HG02588 (cell line): ENCODE results near the gene EPS8L3.
"Not testable (repeated sequence)": the region's sequence is repeated elsewhere in the genome, so short reads cannot be mapped to it uniquely, and the experiment has no call there.

ENCODE experiments used
- ATAC-seq: cut with Tn5 transposase; IDR thresholded peaks from one replicate; pipeline ENCODE4 v1.9.1; 2021; ENCODE audit warnings: mild to moderate bottlenecking, moderate library complexity; ENCODE audit not compliant: unreplicated experiment

EPS8L3 gene

GRCh38 chr1:109714661-109715372 lies 48.9 kb downstream of the EPS8L3 start:
- ATAC-seq, result no peak

GRCh38 chr1:109713636-109714035 lies 50.1 kb downstream of the EPS8L3 start:
- no peak for ATAC-seq

- ATAC-seq, result no peak
Measured at GRCh38 chr1:109712321-109712864, 51.3 kb downstream of the EPS8L3 start.

- not testable (repeated sequence) for ATAC-seq
Measured at GRCh38 chr1:109711593-109712320, 52.0 kb downstream of the EPS8L3 start, which contains the start of gene GSTM5. Gene GSTM5, plus strand, starts transcription at chr1:109712251. Its CDS starts 62 bp downstream, at chr1:109712313.

GRCh38 chr1:109709822-109710221 lies 53.9 kb downstream of the EPS8L3 start:
- ATAC-seq, result not testable (repeated sequence)

- ATAC-seq, result not testable (repeated sequence)
Measured at GRCh38 chr1:109708949-109709348, 54.8 kb downstream of the EPS8L3 start.

- ATAC-seq, result no peak
Measured at GRCh38 chr1:109705411-109705810, 58.3 kb downstream of the EPS8L3 start.

- ATAC-seq, result no peak
Measured at GRCh38 chr1:109704173-109704572, 59.5 kb downstream of the EPS8L3 start.

- not testable (repeated sequence) for ATAC-seq
Measured at GRCh38 chr1:109702940-109703339, 60.8 kb downstream of the EPS8L3 start.
